ENCODE data around the gene NPR3.

GRCh38 chr5:32783661-32784060 is 72.5 kb downstream of the NPR3 start:
- TF ChIP-seq POLR2A (IDR thresholded peaks at IDR 0.05): no peak
- TF ChIP-seq, protein P1, sequence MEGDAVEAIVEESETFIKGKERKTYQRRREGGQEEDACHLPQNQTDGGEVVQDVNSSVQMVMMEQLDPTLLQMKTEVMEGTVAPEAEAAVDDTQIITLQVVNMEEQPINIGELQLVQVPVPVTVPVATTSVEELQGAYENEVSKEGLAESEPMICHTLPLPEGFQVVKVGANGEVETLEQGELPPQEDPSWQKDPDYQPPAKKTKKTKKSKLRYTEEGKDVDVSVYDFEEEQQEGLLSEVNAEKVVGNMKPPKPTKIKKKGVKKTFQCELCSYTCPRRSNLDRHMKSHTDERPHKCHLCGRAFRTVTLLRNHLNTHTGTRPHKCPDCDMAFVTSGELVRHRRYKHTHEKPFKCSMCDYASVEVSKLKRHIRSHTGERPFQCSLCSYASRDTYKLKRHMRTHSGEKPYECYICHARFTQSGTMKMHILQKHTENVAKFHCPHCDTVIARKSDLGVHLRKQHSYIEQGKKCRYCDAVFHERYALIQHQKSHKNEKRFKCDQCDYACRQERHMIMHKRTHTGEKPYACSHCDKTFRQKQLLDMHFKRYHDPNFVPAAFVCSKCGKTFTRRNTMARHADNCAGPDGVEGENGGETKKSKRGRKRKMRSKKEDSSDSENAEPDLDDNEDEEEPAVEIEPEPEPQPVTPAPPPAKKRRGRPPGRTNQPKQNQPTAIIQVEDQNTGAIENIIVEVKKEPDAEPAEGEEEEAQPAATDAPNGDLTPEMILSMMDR (IDR thresholded peaks at IDR 0.05): no peak

Data from ovary (tissue), 3 donors.